Measurements from ENCODE around the gene SMIM43.

GRCh38 chr4:121771869-121772268 is 6.9 kb upstream of the SMIM43 start:
- TF ChIP-seq GLIS3 (CRISPR knock-in tag; IDR thresholded peaks at IDR 0.05): no peak
- TF ChIP-seq TOX (CRISPR knock-in tag; IDR thresholded peaks at IDR 0.05; ENCODE audit: borderline replicate concordance): no peak
- no peak for TF ChIP-seq CREB5 (CRISPR knock-in tag; IDR thresholded peaks at IDR 0.05; ENCODE audit: low read depth)
- TF ChIP-seq ZNF8 (CRISPR knock-in tag; IDR thresholded peaks at IDR 0.05): no peak

Data from SK-N-SH treated with all-trans-retinoic acid at 6 μM for 48 hours (cell line).